Esophagus squamous epithelium (tissue), 4 donors: ENCODE data around the gene PTP4A1.

Experiments
- POLR2A ChIP-seq, 4 donors: fragments of 450-650 bp; IDR thresholded peaks; one replicate each; pipeline ENCODE4 v1.6.1; 2017; ENCODE audit warnings: antibody characterized with exemption in 4 of 4, mild to moderate bottlenecking in 4 of 4, moderate library complexity in 3 of 4
- TF ChIP-seq, protein P1 (sequence below), 6 experiments: fragments of 450-650 bp in 4 of 6; fragments of 200-600 bp in 2 of 6; sonication (generic) in 2 of 6; IDR thresholded peaks; one replicate each; pipeline ENCODE4 v1.5.1; 2016 to 2019; ENCODE audit warnings: antibody characterized with exemption in 6 of 6, mild to moderate bottlenecking in 4 of 6, moderate library complexity in 4 of 6

DNA sequence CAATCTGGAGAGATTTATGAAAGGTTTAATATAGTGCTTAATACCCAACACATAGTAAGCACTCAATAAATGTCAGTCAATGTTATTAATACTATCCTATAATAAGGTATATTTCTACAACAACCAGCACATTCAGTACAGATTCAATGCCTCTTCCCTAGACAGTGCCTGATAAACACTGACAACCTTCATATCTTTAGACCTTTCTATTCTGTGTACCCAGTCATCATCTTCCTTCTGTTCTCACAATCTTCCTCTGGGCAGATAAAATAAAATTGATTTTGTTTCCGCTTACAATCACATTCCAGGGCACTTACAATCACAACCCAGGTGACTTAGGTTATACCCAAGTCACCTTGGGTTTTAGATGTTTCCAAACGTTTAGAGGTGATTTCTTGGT is 11.0 kb upstream of the PTP4A1 start:
- no peak for TF ChIP-seq POLR2A (IDR thresholded peaks at IDR 0.05)
- TF ChIP-seq, protein P1, sequence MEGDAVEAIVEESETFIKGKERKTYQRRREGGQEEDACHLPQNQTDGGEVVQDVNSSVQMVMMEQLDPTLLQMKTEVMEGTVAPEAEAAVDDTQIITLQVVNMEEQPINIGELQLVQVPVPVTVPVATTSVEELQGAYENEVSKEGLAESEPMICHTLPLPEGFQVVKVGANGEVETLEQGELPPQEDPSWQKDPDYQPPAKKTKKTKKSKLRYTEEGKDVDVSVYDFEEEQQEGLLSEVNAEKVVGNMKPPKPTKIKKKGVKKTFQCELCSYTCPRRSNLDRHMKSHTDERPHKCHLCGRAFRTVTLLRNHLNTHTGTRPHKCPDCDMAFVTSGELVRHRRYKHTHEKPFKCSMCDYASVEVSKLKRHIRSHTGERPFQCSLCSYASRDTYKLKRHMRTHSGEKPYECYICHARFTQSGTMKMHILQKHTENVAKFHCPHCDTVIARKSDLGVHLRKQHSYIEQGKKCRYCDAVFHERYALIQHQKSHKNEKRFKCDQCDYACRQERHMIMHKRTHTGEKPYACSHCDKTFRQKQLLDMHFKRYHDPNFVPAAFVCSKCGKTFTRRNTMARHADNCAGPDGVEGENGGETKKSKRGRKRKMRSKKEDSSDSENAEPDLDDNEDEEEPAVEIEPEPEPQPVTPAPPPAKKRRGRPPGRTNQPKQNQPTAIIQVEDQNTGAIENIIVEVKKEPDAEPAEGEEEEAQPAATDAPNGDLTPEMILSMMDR (IDR thresholded peaks at IDR 0.05), result no peak
